Dendritic cell treated with granulocyte-macrophage colony-stimulating factor and Interleukin-4, amounts not matched to agents 40 ng/mL and 50 ng/mL, for 4 days (primary cell): ENCODE results near the gene EIF5A2.

Experiments
- H3K27ac Mint-ChIP-seq: one replicate; pipeline ENCODE4 v1.8.0; 2022; ENCODE audit warnings: mild to moderate bottlenecking, mixed read lengths
- H3K27me3 Mint-ChIP-seq: one replicate; pipeline ENCODE4 v1.8.0; 2022; ENCODE audit warnings: mild to moderate bottlenecking, mixed read lengths
- H3K36me3 Mint-ChIP-seq: one replicate; pipeline ENCODE4 v1.8.0; 2022; ENCODE audit warnings: low read depth, mixed read lengths
- H3K4me1 Mint-ChIP-seq: one replicate; pipeline ENCODE4 v1.8.0; 2022; ENCODE audit warnings: low read depth, mixed read lengths
- H3K4me3 Mint-ChIP-seq: one replicate; pipeline ENCODE4 v1.8.0; 2022; ENCODE audit warnings: mild to moderate bottlenecking, moderate library complexity, mixed read lengths
- H3K9me3 Mint-ChIP-seq: one replicate; pipeline ENCODE4 v1.8.0; 2022; ENCODE audit warnings: mixed read lengths
- intact Hi-C: fragments of 100-400 bp; cut with micrococcal nuclease; formaldehyde crosslinking; loops from one replicate; pipeline ENCODE4 v1.15.0; 2022

EIF5A2 gene

GRCh38 chr3:170862618-170863374 is 45.6 kb downstream of the EIF5A2 start:
- H3K36me3 Mint-ChIP-seq = peaks cover 37% of the 10 kb centered on the region
- H3K27ac Mint-ChIP-seq = no peak overlapping the region
- no peak overlapping the region for H3K4me3 Mint-ChIP-seq
- no peaks in the 10 kb centered on the region for H3K27me3 Mint-ChIP-seq
- peaks cover 21% of the 10 kb centered on the region for H3K4me1 Mint-ChIP-seq
- intact Hi-C loops = loop anchor here (10.0 kb wide), 1 partner anchor 1098 kb away; the partner anchor contains the start of genes ACTRT3 and TERC
- no peaks in the 10 kb centered on the region for H3K9me3 Mint-ChIP-seq

GRCh38 chr3:170858599-170858998 is 49.8 kb downstream of the EIF5A2 start:
- intact Hi-C loops = no loop called here
- H3K27me3 Mint-ChIP-seq = no peaks in the 10 kb centered on the region

GRCh38 chr3:170852324-170852723 is 56.1 kb downstream of the EIF5A2 start:
- Mint-ChIP-seq H3K27ac (no peak overlapping the region), H3K4me1 (no peaks in the 10 kb centered on the region), H3K9me3 (no peaks in the 10 kb centered on the region), H3K27me3 (no peaks in the 10 kb centered on the region), H3K4me3 (no peak overlapping the region), H3K36me3 (no peaks in the 10 kb centered on the region)
- intact Hi-C loops = no loop called here

More at GRCh38 chr3:170858599-170858998, 49.8 kb downstream of the EIF5A2 start:
- no peak overlapping the region for H3K27ac Mint-ChIP-seq
- H3K9me3 Mint-ChIP-seq = no peaks in the 10 kb centered on the region
- no peaks in the 10 kb centered on the region for H3K4me1 Mint-ChIP-seq
- H3K4me3 Mint-ChIP-seq = no peak overlapping the region
- H3K36me3 Mint-ChIP-seq = no peaks in the 10 kb centered on the region

GRCh38 chr3:170848292-170848917 is 60.0 kb downstream of the EIF5A2 start:
- Mint-ChIP-seq H3K4me1 (no peaks in the 10 kb centered on the region), H3K27me3 (no peaks in the 10 kb centered on the region), H3K27ac (no peak overlapping the region), H3K4me3 (no peak overlapping the region), H3K36me3 (no peaks in the 10 kb centered on the region), H3K9me3 (no peaks in the 10 kb centered on the region)
- intact Hi-C loops = no loop called here

- H3K9me3 Mint-ChIP-seq = no peaks in the 10 kb centered on the region
- no peaks in the 10 kb centered on the region for H3K4me1 Mint-ChIP-seq
- no peaks in the 10 kb centered on the region for H3K36me3 Mint-ChIP-seq
- H3K4me3 Mint-ChIP-seq = no peak overlapping the region
- H3K27ac Mint-ChIP-seq = no peak overlapping the region
- H3K27me3 Mint-ChIP-seq = peaks cover 3% of the 10 kb centered on the region
- intact Hi-C loops = no loop called here
These were observed 64.1 kb downstream of the EIF5A2 start for GRCh38 chr3:170844377-170844776.

- no peak overlapping the region for H3K27ac Mint-ChIP-seq
- peaks cover 8% of the 10 kb centered on the region for H3K27me3 Mint-ChIP-seq
- no peaks in the 10 kb centered on the region for H3K4me1 Mint-ChIP-seq
- intact Hi-C loops = no loop called here
- H3K4me3 Mint-ChIP-seq = no peak overlapping the region
- H3K9me3 Mint-ChIP-seq = no peaks in the 10 kb centered on the region
- H3K36me3 Mint-ChIP-seq = no peaks in the 10 kb centered on the region
These were observed 68.1 kb downstream of the EIF5A2 start for GRCh38 chr3:170840291-170840859.

GRCh38 chr3:170839518-170840100 is 68.8 kb downstream of the EIF5A2 start:
- Mint-ChIP-seq H3K27ac (no peak overlapping the region), H3K36me3 (no peaks in the 10 kb centered on the region), H3K4me3 (no peak overlapping the region), H3K4me1 (no peaks in the 10 kb centered on the region), H3K9me3 (no peaks in the 10 kb centered on the region), H3K27me3 (peaks cover 8% of the 10 kb centered on the region)
- intact Hi-C loops = no loop called here
